Suprapubic skin (tissue), 4 donors: ENCODE measurements around the gene OR2T10. TPM values are rescaled to one million over a fixed set of nuclear protein-coding genes. Genes with fewer than 3 reads are reported as not detected.
"Not testable (repeated sequence)": the region's sequence is repeated elsewhere in the genome, so short reads cannot be mapped to it uniquely, and the experiment has no call there.

Experiments
- DNase-seq, 2 donors: peaks; one replicate each; pipeline ENCODE4 v3.0.0-alpha.2; 2019; ENCODE audit warnings: low spot score in 2 of 2
- H3K27ac ChIP-seq: fragments of 200-600 bp; sonication (generic); one replicate; pipeline ENCODE4 v1.5.1; 2019
- H3K27me3 ChIP-seq: fragments of 200-600 bp; sonication (generic); one replicate; pipeline ENCODE4 v1.5.1; 2019
- H3K36me3 ChIP-seq: fragments of 200-600 bp; sonication (generic); one replicate; pipeline ENCODE4 v1.5.1; 2019
- H3K4me1 ChIP-seq: fragments of 200-600 bp; sonication (generic); one replicate; pipeline ENCODE4 v1.5.1; 2019
- H3K4me3 ChIP-seq: fragments of 200-600 bp; sonication (generic); one replicate; pipeline ENCODE4 v1.5.1; 2019; ENCODE audit warnings: mild to moderate bottlenecking
- H3K9me3 ChIP-seq: fragments of 200-600 bp; sonication (generic); one replicate; pipeline ENCODE4 v1.5.1; 2019
- WGBS: methylation state at CpG from one replicate; pipeline ENCODE4 v1.1.5; 2018; 5-methylcytosine and 5-hydroxymethylcytosine counted together
- total RNA-seq, 4 donors: library from RNA; depleted of rRNA; stranded (reverse); fragments of >200 nt; gene quantifications; one replicate each; pipeline ENCODE4 v1.1.0, GENCODE V29; 2016

The OR2T10 gene
- total RNA-seq, 4 donors from 2014 or later: 0.19 to 0.83 (median 0.80) TPM; not detected in 1

DNA sequence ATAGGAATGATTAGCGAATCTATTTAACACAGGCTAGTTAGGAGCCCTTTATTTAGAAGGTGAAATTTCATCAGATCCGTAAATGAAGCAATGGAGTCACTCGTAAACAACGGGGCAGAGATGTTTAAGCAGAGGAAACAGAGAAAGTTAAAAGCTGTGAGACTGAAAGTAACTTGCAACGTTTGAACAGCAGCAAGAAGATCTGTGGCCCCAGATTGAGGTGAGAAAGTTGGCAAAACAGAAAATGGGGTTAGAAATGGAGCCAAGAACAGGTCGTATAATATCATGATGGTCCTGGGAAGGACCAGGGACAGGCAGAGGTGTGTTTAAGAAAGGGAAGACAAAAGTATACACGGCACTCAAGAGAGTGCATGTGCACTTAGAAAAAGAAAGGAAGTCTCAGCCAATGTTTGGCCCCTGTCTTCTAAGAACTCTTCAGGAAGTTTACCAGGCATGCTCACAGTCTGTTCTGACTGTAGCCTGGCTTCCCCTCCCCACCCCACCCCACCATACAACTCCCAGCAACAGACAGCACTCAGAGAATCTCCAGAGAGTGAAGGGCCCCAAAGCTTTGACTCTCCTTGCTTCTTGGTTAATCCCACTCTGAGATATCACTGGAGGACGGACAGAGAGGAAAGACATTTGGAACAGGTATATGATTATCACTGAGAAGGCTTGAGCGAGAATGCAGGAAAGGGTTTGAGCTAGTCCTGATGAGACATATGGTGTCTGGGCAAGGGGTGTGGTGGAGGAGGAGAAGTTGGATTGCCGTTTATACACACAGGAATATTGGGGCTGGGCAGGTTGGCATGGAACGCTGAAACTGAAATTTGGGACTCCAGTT is 31.7 kb downstream of the OR2T10 start:
- not testable (repeated sequence) for H3K36me3 ChIP-seq, H3K4me3 ChIP-seq, H3K27me3 ChIP-seq, H3K9me3 ChIP-seq, H3K4me1 ChIP-seq, H3K27ac ChIP-seq, DNase-seq
- WGBS: 77% methylated on average over 11 of the region's 11 CpGs

DNA sequence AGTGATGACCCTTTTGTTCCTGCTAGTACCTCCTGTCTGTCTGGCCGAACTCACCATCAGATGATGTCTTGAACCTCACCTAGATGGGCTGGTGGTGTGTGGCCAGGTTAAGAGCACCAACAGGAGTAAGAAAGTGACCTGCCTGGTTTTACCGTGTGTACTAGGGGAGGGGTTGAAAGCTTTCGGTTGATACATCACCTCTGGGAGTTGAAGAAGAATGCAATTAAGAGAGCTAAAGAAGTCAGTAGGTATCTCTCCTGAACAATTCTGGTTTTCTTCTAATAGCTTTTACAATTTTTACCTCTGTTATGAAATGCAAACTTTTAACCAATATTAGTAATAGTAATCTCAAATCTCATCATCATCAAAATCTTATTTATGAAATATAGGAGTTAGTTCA is 34.8 kb downstream of the OR2T10 start, which contains the start of gene OR2T29:
OR2T29 (minus strand) TSS at position 101 of the 400 bp plus-strand sequence. CDS start 3,281 bp downstream, outside the sequence.
- not testable (repeated sequence) for H3K4me3 ChIP-seq, DNase-seq, H3K9me3 ChIP-seq, H3K36me3 ChIP-seq, H3K27ac ChIP-seq, H3K27me3 ChIP-seq, H3K4me1 ChIP-seq
- 87% methylated on average over 1 of the region's 3 CpGs for WGBS

DNA sequence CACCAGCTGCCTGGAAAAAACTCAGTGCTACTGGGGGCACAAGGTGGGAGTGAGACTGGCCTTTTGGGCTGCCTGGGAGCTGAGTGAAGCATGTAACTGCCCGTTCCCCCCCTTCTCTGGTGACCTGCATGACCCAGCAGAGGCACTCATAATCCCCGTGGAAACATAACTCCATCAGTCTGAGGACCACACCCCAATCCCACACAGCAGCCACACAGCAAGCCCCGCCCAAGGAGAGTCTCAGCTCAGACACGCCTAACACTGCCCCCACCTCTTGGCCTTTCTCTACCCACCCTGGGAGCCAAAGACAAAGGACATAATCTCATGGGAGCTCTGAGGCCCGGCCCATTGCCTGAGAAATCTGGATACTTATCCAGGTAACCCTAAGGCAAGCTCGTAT is 46.5 kb downstream of the OR2T10 start:
- not testable (repeated sequence) for H3K4me1 ChIP-seq, H3K4me3 ChIP-seq, H3K36me3 ChIP-seq, H3K27ac ChIP-seq, DNase-seq, H3K27me3 ChIP-seq, H3K9me3 ChIP-seq
- no CpG with 5 or more reads among the region's 6 CpGs for WGBS

DNA sequence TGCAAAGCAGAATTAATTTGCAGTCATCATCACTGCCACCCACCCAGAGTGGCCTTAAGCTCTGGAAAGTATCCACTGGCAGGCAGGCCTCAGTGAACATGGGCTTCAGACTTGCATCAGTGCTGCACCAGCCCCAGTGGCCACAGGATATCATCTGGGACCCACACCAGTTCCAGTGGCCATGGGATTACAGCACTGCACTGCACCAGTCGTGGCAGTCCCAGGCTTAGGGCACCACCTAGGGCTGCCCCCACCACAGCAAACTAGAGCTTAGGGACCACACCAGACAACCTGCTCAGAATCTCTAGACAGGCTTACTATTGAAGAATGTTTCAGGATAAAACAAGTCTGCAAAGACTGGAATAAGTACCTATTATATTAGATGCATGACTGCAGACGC is 50.1 kb downstream of the OR2T10 start:
- not testable (repeated sequence) for H3K4me1 ChIP-seq, H3K9me3 ChIP-seq, H3K4me3 ChIP-seq, H3K27me3 ChIP-seq, DNase-seq, H3K36me3 ChIP-seq, H3K27ac ChIP-seq
- no CpG with 5 or more reads among the region's 2 CpGs for WGBS

Other genes with a start within 250 kb of the OR2T10 start
- gene OR14C36, start 248.9 kb downstream of the OR2T10 start, total RNA-seq: not detected
- gene OR2T4, start 236.0 kb downstream of the OR2T10 start, total RNA-seq: not detected
- gene OR2T6, start 222.0 kb downstream of the OR2T10 start, total RNA-seq: not detected
- gene OR2T1, start 194.7 kb downstream of the OR2T10 start, total RNA-seq: not detected
- under 1 TPM in 1 of 4 donors, not detected in 3; 0.31 TPM for gene OR2T2, start 152.1 kb downstream of the OR2T10 start, total RNA-seq
- not detected for gene OR2T3, start 124.3 kb downstream of the OR2T10 start, total RNA-seq
- not detected for gene OR2T5, start 109.1 kb downstream of the OR2T10 start, total RNA-seq
- under 1 TPM in 2 of 4 donors, not detected in 2; 0.10 to 0.98 TPM for gene OR2G6, start 89.6 kb downstream of the OR2T10 start, total RNA-seq
- 1 to 10 TPM in 1 of 4 donors, not detected in 3; 1.1 TPM for gene OR2T29, start 34.9 kb downstream of the OR2T10 start, total RNA-seq
- gene OR2T34, start 22.9 kb downstream of the OR2T10 start, total RNA-seq: 1 to 10 TPM in 2 of 4 donors, not detected in 2; 1.1 to 2.0 TPM
- gene OR2T11, start 37.4 kb upstream of the OR2T10 start, total RNA-seq: 1 to 10 TPM in 1 of 4 donors, under 1 TPM in 3; 0.30 to 1.2 (median 0.55) TPM
- under 1 TPM in 1 of 4 donors, not detected in 3; 0.36 TPM for gene OR2T35, start 47.6 kb upstream of the OR2T10 start, total RNA-seq
- not detected for gene OR2T27, start 57.8 kb upstream of the OR2T10 start, total RNA-seq
- gene OR14I1, start 105.1 kb upstream of the OR2T10 start, total RNA-seq: 1 to 10 TPM in 1 of 4 donors, not detected in 3; 1.6 TPM
- not detected for gene LYPD8, start 158.1 kb upstream of the OR2T10 start, total RNA-seq
- 10 to 100 TPM; 23.5 to 41.2 (median 29.4) TPM for gene SH3BP5L, start 228.2 kb upstream of the OR2T10 start, total RNA-seq
- gene ZNF672, start 240.5 kb upstream of the OR2T10 start, total RNA-seq: 10 to 100 TPM; 34.4 to 39.7 (median 38.8) TPM